HG03066 (cell line): ENCODE results near the gene ADCYAP1.
"Not testable (repeated sequence)": the region's sequence is repeated elsewhere in the genome, so short reads cannot be mapped to it uniquely, and the experiment has no call there.

ENCODE experiments used
- ATAC-seq: cut with Tn5 transposase; IDR thresholded peaks from one replicate; pipeline ENCODE4 v1.9.1; 2021; ENCODE audit warnings: low read depth; ENCODE audit not compliant: unreplicated experiment

The ADCYAP1 gene

DNA sequence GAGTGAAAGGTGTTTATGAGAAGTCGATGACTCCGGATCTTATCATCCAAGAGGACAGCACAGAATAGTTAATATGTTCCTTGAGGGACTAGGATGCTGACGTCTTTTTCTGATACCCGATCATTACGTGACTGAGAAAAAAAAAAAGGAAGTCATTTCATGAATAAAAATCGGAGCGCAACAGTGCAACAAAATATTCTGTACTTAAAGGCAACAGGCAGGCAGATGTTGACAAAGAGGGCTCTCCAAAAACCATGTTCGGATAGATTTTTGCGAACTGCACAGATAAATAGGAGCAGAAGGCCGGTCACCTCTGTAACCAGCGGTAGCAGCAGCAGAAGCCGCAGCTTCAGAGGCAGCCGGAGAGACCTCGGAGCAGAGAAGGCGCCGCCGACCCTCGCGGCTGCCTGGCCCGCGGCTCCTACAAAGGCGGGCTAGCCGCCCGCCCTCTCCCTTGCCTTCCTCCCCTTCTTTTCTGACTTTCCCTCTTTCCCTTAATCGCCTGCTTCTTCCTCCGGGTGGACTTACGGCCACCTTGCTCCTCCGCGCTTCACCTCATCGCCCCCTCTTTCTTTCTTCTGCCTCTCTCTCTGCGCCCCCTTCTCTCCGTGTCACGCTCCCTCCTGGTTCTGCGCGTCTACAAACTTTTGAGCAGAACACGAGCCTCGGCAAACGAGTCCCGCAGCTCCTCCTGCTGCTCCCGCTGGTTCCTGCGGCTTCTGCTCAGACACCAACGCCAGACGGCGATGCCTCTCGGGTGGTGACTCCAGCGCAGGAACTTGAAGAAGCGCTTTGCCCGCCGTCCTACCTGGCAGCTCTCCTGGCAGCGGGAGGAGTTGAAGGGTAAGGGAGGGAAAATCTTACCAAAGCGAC lies at the start of gene ADCYAP1:
Gene ADCYAP1 (plus strand): TSS at position 654 of the 873 bp plus-strand sequence. CDS start 516 bp downstream, outside the sequence.
- ATAC-seq, result no peak

DNA sequence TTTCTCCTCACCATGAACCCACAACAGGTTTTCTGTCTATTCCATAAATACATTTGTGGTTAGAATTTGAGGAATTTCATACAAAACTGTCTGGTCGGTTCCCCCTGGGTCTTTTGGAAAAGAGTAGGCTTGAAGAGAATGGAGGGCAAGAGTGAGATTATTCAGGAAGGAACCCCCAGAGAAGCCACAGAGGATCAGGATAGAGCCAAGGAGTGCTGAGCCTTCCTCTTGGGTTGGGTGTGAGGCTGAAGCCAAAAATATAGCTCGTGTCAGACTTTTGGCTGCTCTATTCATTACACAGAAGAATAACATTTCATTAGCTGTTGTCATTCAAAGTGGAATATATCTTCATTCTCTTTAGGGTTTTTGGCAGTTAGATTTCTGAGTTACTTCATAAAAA lies 46.7 kb upstream of the ADCYAP1 start:
- ATAC-seq, result no peak

DNA sequence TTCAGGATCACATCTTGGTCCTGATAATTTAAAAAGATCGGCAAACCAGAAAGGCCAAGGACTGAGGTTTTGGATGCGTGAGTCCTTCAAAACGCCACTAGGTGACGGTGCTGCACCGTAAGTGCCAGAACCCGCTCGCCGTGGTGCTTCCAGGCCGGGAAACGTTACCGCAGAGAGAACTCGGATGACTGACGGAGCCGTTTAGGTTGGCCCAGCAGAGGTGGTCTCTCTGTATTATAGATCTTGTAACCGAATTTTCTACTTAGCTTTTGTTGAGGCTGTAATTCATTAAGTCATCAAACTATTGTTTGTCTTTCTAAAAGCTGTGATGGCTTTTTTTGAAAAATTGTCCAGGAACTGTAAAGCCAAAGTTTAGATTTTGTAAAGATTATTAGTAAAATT lies 39.8 kb upstream of the ADCYAP1 start:
- peak; percentile 80 for ATAC-seq

DNA sequence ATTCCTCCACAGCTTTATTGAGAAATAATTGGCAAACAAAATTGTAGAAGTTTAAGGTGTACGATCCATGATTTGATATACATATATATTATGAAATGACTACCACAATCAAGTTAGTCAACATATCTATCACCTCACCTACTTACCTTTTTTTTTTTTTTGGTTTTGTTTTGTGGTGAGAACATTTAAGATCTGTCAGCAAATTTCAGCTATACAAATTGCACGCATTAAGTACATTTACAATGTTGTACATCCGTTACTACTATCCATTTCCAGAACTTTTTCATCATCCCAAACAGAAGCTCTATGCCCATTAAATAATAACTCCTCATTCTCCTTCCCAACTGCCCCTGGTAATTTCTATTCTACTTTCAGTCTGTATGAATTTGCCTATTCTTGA lies 37.4 kb upstream of the ADCYAP1 start:
- no peak for ATAC-seq

DNA sequence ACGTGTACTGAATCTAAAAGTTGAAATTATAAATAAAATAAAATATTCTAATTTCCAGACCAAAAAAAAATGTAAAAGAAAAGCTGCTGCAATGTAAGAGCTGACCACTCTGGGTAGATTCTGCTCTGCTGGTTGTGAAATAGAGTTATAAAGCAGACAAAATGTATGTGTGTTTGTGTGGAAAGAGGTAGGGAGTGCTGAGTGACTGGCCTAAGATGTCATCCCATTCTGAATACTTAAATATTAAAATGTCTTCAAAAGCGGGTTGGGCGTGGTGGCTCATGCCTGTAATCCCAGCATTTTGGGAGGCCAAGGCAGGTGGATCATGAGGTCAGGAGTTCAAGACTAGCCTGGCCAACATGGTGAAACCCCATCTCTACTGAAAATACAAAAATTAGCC lies 31.2 kb upstream of the ADCYAP1 start:
- not testable (repeated sequence) for ATAC-seq

DNA sequence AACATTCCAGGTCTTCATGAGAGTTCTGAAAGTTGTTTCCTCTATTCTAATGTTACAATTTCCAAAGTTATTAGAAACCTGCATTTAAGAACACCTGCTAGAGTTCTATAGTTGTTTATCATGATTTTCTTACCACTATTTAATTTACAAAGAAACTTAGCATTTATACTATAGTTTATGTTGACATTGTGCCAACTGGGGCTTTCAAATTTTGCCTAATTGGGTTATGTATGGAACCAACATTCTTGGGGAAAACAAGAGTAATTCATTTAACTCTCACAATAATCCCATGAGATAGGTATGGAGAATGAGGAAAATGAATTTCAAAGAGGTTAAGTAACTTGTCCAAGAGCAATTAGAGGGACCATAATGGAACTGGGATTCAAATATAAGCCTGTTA lies 28.8 kb upstream of the ADCYAP1 start:
- no peak for ATAC-seq

DNA sequence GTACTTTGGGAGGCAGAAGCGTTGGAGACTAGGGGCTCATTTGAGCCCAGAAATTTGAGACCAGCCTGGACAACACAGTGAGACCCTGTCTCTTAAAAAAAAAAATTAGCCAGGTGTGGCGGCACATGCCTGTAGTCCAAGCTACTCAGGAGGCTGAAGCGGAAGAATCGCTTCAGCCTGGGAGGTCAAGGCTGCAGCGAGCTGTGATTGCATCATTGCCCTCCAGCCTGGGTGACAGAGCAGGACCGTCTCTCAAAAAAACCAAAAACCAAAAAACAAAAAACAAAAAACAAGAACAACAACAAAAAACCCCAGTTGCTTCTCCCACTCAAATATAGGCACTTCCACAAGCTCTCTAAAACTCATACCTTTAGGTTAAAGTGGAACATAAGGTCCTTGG lies 27.4 kb upstream of the ADCYAP1 start:
- no peak for ATAC-seq

DNA sequence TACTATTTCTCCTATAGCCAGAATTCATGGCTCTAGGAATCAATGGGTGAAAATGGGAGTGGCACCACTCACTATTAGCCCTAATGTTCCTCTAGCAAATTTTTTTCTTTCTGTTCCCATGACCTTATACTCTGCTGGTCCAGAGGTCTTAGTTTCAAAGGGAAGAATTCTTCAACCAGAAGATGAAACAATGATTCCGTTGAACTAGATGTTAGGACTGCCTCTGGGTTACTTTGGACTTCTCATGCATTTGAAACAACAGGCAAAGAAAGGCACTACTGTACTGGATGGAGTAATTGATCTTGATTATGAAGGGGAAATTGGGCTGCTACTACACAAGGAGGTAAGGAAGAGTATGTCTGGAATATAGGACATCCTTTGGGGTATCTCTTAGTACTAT lies 18.6 kb upstream of the ADCYAP1 start:
- no peak for ATAC-seq

DNA sequence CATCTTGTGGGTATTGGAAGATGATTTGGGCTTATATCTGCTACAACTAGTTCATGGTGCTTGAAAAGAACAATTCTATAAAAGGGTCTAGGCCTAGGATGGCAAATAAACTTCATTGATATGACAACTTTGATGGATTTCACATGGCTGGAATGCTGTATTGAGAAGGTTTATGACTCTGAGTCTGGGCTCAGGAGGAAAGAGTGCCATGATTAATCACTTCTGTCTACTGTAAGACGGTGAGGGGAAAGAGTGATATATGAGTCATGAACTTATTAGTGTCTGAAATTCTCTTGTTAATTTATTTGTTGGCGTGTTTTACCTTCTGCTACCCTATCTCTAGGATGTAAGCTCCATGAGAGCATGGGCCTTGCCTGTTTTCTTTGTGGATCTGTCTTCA lies 17.0 kb upstream of the ADCYAP1 start:
- no peak for ATAC-seq

DNA sequence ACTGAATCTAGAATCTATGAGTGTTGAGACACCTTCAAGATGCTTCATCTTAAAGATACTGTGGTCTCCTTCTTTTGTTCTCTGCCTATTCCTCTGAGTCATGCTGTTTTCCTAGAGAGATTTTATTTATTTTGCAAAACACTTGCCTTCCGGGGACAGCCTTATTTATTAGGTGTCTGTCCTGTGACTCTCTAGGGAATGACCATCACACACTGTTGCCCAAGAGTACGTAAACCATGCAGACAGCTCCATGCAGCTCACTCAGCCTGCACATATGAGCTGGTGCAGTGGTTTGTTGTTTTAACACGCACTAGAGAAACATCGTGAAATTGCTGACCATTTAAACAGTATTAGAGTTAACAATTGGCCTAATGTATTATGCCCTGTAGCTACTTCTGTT lies 12.4 kb upstream of the ADCYAP1 start:
- ATAC-seq, result no peak

DNA sequence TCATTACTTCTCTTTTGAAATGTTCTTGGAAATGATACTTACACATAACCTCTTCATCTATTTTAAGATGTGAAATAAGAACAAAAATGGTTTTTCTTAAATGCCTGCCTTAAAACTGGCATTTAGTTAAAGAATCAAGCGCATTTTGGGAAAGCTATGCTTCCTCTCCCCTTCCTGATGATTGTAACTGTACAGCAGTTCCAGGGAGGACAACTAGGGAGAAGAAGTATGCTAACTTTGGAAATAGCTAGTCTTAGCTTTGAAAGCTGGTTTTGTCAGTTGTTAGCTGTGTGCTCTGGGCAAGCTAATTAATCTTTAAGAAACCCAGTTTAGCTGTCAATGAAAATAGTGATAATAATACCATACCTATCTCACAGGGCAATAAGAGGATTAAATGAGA lies 8.4 kb upstream of the ADCYAP1 start:
- ATAC-seq, result no peak

DNA sequence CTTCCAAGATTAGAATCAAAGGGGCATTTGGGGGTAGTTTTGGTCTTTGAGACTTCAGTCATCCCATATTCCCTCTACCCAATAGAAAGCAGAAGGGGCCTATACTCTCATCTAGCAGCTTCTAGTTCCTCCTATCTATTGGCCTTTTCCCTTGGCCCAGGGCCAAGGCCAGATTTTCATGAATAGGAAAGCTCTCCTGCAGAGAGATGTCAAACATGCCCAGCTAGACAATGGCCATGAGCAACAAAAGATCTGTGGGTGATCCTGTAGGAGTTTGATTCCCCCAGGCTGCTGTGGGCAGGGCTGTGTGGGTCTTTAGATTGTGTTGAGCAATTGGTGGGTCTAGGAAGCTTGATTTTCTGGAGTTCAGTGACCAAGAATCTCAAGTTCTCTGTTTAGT lies 2.9 kb upstream of the ADCYAP1 start:
- ATAC-seq, result no peak

DNA sequence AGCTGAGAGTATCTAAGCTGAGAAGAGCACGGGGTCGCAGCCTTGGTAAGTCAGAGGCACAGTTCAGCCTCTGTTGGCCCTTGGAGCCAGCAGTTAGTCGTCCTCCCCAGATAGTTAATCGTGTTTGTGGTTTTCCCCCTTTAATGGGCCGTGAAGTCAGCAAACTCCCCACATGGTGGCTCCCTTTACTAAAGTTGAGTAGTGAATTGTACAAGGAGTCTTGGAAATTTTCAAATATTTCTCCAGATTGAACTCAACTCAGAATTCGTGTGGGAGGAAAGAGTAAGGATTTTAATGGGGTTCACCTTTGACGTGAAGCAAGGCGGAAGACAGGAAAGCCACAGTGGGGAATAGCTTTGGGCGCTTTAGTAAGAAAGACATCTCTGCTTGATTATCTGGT lies 2.4 kb upstream of the ADCYAP1 start:
- no peak for ATAC-seq

DNA sequence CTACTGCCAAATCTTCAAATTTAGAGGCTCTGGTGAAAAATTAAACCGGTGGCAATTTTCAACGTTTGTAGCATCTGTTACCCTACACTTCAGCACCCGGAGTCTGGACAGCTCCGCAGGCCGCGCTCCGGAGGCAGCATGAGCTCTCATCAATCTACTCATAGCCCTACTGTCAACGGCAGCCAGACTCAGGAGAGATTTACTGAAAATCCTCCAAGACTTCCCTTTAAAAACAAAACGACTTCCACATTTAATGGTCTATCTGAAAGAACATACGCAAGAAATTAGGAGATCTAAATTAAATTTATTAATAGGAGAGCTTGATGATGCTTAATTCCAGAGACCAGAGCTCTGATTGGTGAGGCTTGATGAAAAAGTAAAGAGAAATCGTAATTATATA lies 970 bp upstream of the ADCYAP1 start:
- no peak for ATAC-seq

DNA sequence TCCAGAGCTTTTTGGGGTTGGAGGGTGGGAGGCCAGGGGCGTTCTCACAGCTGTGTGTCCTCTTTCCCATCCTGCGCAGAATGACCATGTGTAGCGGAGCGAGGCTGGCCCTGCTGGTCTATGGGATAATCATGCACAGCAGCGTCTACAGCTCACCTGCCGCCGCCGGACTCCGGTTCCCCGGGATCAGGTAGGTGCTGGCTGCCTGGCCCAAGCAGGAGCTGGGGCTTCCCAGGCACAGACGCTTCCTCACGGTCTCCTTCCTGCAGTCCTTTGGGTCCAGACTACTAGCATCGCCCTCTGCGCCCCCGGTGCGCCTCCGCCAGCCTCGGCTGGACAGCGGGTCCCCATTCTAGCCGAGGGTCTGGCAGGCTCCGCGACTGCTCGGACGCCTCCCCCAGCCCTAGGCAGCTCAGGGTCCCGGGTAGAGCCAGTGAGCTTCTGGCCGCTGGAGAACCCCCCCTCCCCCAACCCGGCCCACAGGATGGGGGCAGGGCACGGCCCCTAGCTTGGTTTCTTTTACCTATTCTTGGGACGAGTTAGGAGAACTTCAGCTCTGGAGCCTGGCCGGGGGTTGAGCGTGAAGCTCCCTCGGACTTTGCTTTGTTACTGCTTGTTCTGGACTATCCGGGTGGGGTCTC lies 756 bp downstream of the ADCYAP1 start:
- no peak for ATAC-seq

DNA sequence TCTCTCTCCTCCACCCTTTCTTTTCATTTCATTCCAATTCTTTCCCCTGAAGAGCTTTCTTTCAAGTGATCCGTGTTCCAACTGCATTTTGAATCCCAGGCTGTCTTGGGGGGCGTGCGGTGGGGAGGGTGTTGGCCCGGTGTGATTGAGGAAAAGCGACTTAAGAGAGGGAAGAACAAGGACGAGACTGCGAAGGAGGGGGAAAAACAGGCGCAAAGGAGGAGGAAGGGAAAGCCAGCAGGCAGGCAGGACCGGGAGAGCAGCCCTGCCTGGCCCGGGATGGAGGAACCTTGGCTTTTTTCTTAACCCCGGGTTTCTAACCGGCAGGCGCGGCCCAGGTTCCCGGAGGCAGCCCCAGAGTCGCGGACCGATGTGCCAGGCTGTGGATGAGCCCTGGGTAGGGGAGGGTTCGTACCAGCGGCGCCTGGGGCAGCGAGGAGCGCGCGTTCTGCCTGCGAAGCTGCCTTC lies 1.3 kb downstream of the ADCYAP1 start:
- ATAC-seq, result no peak

DNA sequence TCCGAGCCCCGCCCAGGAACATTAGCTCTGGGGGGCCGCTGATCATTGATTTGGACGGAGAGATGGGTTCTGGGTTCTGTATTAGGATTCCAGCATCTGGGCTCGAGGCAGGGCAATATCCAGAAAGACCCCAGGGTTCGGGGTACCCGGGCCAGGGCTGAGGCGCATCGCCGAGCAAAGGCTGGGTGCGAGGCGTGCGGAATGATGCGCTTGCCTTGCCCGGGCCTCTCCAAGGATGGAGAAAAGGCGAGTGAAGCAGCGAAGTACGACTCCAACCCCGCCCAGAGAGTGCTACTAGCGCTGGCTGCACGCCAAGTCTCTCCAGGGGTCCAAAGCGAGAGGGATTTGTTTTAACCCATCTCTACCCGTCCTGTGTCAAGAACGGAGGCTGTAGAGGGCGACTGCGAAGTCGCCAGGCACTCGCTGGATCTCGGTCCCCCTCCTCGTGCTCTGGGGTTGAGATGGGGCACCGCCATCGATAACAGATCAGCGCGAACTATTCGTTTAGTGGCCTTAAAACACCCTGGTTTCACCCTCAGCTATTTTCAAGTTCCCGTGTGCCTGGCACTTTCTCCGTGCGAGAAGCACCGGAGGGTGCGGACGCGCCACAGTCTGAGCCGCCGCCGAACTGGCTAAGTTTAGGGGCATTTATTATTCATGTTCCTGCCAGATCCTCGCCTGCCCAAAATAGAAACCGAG lies 1.9 kb downstream of the ADCYAP1 start:
- ATAC-seq, result no peak

DNA sequence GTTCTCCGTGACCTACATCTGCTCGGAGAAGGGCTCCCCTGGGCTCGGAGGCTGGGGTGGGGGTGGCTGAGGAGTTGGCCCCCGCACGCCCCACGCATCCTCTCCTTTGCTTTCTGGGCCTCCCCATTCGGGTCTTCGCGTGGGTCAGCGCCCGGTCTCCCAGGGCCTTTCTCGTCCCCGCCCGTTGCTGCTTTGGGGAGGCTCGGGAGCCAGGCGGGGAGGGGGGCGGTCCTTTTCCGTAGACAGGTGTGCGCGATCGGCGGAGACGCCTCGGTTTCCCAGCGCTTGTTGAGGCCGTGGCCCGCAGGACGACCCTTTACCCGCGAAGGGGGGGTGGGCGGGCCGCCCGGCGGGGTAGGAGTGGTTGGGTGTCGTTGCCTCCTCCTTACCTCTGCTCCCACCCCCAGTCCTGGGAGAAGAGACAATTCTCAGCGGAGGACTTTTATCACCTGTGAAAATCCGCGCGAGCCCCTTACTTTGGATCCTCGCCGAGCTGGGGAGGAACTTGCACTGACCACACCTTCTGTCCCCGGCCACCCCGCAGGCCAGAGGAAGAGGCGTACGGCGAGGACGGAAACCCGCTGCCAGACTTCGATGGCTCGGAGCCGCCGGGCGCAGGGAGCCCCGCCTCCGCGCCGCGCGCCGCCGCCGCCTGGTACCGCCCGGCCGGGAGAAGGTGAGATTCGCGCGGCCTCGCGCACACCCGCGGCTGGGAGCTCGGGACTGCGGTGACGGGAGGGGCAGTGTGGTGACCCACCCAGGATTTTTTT lies 2.6 kb downstream of the ADCYAP1 start:
- ATAC-seq, result no peak

DNA sequence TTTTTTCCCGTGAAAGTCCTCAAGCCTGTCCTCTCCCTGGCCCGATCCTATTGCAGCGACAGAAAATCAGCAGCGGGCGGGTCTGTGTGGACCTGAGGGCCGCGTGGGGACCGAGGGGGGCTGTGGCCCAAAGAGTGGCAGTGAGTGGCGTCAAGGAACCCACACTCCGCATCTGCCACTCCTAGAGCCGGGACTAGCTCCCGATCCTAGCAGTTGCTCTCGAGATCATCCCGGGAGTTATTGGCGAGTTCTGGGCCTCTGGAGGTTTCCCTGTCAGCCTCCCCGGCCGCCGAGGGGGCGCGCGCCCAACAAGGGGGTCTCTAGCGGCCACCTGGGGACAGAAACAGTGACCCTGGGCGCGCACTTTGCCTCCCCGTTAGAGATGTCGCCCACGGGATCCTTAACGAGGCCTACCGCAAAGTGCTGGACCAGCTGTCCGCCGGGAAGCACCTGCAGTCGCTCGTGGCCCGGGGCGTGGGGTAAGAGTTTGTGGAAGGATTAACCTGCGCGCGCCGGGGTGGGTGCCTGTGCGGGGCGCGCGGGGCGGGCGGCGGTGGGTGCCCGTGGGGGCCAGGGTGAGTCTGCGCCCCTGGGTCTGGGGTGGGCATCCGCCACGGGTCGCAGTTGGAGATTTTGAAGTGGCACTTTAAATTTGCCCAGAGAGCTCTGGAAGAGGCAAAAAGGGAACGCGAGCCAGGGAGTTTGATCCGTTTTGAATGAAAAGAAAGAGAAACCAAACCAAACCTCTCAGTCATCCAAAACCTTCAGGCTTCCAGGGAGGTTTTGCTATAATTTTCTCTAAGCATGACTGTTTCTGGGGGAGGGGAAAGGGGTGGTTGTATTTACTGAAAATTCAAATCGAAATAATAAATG lies 3.5 kb downstream of the ADCYAP1 start:
- ATAC-seq, result no peak
